ENCODE data around the gene PTPRR.

DNA sequence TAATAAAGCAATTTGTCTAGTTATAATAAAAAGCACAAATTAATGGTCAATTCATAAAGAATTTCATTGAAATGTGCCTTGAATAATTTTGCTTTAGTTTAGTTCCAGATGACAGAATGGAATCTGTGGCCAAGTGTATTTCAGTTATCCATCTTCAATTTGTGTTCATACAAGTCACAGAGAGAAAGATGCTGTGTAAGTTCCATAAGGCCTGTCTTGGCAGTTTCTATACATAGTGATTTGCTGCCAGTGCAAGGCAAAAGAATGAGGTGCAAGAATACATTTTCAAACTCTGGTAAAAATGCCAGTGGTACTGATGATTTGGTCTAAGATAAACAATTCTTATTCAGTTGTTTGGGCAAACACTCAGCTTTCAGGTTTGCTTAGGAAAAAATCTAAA, 149.0 kb downstream of the PTPRR start:
- TF ChIP-seq, protein P1, sequence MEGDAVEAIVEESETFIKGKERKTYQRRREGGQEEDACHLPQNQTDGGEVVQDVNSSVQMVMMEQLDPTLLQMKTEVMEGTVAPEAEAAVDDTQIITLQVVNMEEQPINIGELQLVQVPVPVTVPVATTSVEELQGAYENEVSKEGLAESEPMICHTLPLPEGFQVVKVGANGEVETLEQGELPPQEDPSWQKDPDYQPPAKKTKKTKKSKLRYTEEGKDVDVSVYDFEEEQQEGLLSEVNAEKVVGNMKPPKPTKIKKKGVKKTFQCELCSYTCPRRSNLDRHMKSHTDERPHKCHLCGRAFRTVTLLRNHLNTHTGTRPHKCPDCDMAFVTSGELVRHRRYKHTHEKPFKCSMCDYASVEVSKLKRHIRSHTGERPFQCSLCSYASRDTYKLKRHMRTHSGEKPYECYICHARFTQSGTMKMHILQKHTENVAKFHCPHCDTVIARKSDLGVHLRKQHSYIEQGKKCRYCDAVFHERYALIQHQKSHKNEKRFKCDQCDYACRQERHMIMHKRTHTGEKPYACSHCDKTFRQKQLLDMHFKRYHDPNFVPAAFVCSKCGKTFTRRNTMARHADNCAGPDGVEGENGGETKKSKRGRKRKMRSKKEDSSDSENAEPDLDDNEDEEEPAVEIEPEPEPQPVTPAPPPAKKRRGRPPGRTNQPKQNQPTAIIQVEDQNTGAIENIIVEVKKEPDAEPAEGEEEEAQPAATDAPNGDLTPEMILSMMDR (conservative IDR thresholded peaks at IDR 0.05; ENCODE audit: low read length), result no peak
- no peak for TF ChIP-seq EZH2phosphoT487 (IDR thresholded peaks at IDR 0.05; ENCODE audit: borderline replicate concordance, low read depth, low read length)
